GM21515 (cell line): ENCODE data around the gene ZNF774.
"Not testable (repeated sequence)": the region's sequence is repeated elsewhere in the genome, so short reads cannot be mapped to it uniquely, and the experiment has no call there.

Experiments
- ATAC-seq: cut with Tn5 transposase; IDR thresholded peaks from one replicate; pipeline ENCODE4 v1.9.1; 2021; ENCODE audit not compliant: unreplicated experiment

ZNF774 gene

DNA sequence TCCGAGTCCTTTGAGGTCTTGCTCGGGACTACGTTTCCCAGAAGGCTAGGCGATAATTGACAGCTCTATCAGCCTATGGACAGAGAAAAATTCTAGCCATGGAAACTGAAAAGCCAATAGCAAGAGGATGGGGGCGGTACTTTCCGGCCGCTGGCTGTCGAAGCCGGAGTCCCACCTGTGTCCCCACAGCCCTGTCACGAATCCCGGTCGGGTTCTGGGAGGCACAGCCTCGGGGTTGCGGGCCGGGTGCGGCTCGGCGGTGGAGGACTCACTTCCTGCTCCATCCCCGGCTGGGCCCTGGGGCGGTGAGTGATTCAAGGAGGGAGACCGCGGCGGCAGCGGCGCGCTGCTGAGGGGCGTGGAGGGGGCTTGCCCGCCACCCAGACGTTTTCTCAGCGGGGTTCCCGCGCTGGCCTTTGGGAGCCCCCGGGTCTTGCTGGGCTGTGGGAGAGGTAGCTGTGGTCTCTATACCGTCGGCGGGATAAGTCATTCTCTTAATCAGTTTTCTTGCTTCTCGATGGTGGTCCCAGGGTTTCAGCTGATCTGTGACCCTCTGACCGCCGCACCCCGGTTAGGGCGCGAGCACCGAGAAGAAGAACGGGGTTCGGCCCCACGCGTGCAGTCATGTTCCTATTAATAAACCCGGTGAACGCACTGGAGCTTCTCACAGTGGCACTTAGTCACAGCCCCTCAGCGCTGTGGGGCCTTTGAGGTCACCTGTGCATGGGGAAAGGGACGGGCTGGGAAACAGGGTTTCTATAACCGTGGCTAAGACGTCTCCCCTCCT is at the start of gene ZNF774:
TSS of gene ZNF774 (plus strand) at position 178 of the 787 bp plus-strand sequence. CDS start 2,377 bp downstream, outside the sequence.
- peak; percentile 96 for ATAC-seq

DNA sequence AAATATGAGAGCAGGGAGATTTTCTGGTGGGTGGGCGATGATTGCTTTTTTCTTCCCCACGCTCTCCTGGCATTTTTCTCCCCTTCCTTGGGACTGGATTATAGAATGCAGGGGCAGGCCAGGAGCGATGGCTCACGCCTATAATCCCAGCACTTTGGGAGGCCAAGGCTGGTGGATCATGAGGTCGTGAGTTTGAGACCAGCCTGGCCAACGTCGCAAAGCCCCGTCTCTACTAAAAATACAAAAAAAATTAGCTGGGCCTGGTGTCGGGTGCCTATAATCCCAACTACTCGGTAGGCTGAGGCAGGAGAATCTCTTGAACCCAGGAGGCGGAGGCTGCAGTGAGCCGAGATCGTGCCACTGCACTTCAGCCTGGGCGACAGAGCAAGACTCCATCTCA is 46.7 kb upstream of the ZNF774 start:
- not testable (repeated sequence) for ATAC-seq

DNA sequence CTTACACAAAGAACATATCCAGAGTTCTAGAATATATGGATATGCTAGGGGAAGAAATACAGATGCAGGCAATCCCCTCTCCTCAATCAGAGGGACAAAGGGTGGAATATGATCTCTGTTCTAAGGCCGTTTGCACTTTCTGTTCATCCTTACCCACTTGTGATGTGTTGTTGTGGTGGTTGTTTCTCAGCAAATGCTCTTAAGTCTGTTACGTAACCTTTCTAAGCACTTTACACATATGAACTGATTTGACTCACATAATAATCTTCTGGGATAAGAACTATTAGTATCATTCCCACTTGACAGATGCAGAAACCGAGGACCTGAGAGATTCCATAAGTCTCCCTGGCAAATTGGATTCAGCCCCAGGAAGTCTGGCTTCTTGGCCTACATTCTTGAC is 46.2 kb upstream of the ZNF774 start:
- ATAC-seq = no peak

DNA sequence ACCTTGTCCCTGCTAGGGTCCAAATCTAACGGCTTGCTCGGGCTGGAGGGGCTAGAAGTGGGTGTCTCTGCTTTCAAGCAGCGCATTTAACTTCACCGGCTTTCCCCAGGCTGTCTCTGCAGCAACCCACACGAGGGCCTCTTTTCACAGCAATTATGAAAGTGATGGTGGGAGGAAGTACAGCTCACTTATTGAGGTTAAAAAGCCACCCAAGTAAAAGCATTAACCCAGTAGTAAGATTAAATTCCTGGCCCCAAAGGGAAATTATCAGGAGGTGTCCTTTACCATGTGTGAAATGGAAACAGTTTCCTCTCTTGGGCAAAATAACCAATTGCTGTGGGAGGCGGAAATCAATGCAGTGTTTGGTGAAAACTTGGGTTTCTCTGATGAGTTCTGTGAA is 45.5 kb upstream of the ZNF774 start:
- ATAC-seq = peak; percentile 68

DNA sequence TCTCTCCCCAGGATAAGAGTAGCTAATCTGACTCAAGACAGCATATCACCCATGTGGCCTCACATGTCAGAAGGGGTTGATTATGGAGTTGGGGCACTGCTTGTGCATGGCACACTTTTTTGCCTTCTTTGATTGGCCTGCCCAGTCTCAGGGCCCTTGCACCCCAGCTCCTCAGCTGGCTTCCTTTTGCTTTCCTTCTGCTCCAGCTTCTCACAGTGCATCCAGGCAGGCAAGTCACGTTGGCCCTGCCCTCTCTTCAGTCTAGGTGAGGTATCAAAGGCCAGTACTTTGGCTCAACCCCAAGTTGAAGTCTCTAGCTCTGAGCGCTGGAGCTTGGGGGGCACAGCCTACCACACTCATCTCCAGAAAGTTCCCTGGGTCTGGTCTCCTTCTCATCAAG is 44.4 kb upstream of the ZNF774 start:
- no peak for ATAC-seq

DNA sequence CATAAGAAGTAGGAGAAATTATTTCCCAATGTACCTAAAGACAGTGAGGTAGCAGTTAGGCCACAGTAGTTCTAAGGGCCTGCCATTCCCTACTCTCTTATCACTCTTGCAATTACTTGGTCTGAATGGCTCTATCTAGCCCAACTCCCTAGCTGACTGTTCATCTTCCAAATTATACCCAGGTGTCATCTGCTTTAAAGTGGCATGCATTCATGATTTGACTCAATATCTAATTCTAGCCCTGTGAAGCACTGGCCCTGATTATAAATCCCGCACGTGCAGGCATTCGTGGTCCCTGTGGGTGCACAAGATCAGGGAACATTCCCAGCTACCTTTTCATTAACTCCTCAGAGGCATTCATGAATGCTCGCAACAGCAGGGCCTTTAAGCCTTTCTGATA is 43.1 kb upstream of the ZNF774 start:
- no peak for ATAC-seq

DNA sequence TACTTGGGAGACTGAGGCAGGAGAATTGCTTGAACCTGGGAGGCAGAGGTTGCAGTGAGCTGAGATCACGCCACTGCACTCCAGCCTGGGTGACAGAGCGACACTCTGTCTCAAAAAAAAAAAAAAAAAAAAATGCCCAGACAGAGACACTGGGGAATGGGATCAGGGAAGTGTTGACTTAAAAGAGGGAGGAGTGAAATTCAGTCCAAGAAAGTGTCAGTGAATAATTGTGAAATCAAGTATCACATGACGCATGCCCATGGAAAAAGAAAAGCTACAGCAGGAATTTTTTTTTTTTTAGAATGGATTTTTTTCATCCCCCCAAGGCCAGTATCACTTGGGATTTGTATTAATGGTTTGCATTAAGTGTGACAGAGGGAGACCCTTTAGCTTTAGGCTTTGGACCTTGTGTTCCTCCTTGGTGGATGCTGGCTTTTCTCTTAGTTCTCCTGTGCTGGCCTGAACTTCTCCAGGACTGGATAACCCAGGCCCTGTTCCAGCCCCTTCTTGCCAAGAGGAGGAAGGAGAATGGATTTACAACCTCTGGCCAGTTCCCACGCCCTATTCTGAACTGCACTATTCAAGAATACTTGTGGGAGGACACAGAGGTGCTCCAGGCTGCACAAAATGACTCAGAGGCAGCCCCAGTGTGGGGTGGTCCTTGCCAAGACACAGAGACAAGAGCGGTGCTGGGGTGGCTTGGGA is 36.7 kb upstream of the ZNF774 start:
- ATAC-seq = no peak

DNA sequence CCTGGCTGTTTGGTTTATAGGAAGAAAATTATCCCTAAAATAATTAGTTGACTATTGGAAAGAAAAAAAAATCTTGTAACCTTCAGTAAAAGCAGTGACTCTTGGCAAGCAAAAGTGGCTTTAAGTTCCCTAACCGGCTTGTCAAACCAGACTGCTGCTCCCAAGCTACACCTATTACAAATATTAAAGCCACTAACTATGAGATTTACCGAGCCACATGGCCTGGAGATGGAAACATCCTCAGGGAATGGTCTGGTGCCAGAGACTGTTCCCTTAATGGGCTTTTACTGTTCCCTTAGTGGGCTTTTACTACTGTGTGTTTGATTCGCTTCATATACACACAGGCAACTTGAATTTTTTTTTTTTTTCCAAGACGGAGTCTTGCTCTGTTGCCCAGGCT is 35.9 kb upstream of the ZNF774 start:
- ATAC-seq = no peak

DNA sequence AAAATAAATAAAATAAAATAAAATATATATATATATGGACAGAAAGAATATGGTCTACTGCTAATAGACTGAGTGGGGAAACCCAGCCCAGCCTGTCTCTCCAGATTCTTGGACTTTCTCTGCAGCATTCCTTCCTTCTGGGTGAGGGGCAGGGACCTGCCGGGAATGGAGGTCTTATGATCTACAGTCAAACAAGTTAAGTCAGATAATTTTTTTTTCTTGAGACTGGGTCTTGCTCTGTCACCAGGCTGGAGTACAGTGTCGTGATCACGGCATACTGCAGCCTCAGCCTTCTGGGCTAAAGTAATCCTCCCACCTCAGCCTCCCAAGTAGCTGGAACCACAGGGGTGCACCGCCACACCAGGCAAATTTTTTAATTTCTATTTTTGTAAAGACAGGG is 33.5 kb upstream of the ZNF774 start:
- no peak for ATAC-seq

DNA sequence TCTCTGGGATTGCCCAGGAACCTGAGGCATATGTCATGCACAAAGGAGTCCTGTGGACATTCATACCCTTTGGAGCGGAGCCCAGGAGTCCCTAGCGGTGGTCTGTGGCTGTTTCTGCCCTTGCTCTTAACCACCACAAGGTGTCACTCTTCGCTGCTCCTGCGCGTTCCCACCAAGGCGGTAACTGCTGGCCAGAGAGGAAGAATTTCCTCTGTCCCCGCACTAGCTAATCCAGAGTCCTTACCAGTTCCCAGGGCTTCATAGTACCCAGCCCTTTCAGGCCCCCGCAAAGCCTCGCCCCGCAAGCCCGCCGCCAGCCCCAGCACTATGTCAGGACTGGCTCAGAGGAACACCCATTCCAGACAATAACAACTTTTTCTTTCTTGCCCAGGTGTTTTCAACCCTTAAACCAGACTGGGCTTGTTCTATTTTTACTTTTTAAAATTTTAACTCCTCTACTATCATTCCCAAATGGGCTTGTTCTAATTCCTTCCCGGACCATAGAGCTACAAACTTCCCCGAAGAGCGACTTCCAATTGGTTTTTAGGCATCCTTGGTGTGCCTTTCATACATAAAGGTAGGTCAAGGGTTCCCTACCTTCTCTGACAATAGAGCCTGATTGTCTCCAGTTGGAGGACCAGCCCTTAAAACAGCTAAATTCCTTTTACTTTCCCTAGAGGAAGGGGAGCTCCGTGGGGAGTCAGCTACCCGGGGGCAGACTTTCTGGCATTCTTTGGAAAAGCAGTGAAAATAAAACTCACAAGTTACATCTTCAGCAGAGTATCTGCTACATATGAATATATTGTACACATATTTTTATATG is 31.8 kb upstream of the ZNF774 start:
- peak; percentile 90 for ATAC-seq

DNA sequence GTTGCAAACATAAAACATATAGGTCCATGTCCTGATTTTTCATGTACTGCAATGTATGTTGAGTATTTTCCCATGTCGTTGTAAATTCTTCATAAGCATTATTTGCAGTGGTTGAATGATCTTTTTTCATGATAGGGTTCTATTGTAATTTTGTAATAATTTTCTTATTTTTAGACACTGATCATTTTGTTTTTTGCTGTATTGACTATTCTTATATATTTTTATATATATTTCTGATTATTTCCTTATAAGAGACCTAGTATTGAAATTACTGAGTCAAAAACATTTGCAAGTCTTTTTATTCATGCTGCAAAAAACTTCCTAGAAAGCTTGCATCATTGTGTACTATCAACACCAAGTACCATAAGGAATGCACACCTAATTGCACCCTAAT is 31.2 kb upstream of the ZNF774 start:
- no peak for ATAC-seq

DNA sequence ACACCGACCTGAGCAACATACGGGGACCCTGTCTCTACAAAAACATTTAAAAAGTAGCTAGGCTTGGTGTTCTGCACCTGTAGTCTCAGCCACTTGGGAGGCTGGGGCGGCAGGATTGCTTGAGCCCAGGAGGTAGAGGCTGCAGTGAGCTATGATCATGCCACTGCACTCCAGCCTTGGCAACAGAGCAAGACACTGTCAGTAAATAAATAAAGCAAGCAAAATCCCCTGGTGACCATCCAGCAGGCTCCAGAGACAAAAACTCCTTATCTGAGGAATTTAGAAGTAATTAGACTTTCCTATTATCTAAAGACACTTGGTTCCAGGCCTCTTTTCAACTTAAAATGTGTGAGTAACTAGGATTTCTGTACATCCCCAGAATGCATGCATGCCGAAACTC is 29.5 kb upstream of the ZNF774 start:
- ATAC-seq = no peak

DNA sequence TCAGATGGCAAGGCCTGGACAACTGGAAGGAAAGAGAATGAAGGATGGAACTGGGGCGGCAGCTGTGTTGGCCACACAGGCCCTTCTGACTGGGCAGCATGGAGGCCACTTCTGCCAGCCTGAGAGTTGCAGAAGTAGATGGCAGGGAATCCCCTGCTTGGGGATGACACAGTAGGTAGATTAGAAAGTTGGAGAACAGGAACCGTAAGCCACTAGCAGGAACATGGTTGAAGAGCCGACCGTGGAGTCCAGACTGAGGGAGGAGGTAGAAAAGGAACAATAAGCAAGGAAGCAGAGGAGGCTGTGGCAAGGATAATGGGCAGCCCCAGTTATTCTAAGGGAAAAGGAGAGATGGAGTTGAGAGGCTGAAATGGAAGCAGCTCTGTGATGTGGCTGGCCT is 26.4 kb upstream of the ZNF774 start:
- no peak for ATAC-seq

DNA sequence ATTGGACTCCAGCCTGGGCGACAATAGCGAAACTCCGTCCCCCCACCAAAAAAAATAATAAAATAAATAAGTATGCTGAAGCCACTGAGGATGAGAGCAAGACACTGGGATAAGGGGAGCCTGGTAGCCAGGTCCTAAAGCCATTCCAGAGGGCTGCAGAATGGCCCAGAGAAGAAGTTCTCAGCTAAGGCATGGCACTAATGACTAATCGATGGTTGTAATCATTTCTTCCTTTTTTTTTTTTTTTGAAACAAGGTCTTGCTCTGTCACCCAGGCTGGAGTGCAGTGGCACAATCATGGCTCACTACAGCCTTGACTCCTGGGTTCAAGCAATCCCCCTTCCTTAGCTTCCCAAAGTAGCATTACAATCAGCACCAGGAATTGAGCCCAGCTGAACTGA is 25.6 kb upstream of the ZNF774 start:
- no peak for ATAC-seq

DNA sequence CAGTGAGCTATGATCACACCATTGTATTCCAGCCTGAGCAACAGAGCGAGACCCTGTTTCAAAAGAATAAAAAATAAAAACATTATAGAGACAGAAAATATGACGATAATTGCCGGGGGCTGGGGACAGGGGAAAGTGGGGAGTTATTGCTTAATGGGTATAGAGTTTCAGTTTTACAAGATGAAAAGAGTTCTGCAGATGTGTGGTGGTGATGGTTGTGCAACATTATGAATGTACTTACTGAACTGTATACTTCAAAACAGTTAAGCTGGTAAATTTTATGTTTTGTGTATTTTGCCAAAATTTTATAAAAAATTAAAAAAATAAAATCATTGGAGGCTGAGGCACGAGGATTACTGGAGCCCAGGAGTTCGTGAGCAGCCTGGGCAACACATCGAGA is 24.8 kb upstream of the ZNF774 start:
- ATAC-seq = no peak

DNA sequence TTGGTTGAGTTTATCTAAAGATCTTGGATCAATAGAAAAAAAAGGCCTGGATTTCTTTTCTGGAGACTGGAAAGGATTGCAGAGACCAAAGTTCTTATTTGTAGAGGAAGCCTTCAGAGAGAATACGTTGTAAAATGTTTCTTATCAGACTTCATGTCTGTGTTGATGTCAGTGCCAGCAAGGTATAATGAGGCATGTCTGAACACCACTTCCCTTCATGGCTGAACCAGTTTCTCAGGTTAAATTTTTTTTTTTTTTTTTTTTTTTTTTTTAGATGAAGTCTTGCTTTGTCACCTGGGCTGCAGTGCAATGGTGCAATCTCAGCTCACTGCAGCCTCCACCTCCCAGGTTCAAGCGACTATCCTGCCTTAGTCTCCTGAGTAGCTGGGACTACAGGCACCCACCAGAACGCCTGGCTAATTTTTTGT is 17.8 kb upstream of the ZNF774 start:
- no peak for ATAC-seq

DNA sequence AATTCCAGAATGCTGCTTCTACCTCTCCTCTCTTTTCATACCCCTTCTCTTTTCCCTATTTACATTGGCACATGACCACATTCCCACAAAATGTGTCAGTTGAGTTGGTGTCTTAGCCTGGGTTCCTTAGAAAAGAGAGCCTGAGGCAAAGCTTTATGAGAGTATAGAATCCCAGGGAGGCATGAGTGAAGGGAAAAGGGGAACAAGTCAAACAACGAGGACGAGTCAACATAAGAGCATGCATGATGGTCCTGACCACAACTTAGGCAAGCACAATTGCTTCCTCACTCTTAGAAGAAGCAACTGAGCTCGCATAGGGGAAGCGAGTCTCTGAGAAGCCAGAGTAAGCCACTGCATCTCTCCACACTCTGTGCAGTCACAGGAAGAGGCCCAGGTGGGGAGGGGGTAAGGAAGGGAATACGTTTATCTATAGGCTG is 15.4 kb upstream of the ZNF774 start:
- no peak for ATAC-seq

DNA sequence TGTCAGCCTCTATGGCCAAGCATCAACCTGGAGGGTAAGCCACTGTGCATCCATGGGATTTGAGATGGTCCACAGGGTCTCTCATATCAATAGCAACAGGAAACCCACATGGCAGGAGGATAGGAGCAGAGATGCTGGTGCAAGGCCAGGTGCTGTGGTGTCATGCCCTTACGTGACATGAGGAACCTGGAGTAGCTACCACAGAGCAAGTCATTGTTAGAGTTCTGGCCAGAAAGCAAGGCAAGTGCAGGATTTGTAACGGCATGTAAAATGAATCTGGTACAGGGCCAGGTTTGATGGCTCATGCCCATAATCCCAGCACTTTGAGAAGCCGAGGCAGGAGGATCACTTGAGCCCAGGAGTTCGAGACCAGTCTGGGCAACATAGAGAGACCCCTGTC is 14.8 kb upstream of the ZNF774 start:
- no peak for ATAC-seq

DNA sequence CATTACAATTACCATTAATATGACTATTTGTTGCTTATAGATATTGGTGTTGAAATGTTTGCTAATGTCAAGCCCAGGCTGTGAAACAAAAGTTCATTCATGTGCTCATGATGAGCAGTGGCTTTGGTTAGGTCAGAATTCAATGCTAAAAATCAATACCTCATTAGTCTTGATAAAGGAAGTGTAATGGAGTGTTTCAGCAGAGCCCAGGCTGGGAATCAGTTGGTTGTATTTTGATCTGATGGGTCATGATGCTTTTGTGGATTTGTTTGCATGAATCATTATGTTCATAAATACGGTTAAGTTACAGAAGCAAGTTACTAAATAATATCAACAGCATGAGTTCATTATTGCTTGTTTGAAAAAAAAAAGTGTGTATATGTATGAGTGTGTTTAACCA is 13.6 kb upstream of the ZNF774 start:
- no peak for ATAC-seq

DNA sequence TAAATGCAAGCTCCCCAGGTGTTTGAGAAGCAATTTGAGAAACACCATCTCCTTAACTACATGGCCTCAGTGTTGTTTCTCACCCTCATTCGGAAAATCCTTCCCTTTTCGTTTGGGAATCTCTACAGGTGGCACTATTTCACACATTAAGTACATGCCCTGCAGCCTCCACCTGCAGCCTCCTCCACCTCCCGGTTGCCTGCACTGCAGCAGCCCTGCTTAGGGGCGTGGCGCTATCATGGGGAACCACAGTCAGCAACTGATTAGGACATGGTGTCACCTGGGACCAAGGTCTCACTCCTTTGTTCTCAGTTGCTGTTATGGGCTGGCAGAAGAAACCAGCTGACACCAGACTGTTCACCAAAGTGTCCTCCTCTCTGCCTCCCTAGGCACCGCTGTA is 11.7 kb upstream of the ZNF774 start:
- ATAC-seq = no peak

DNA sequence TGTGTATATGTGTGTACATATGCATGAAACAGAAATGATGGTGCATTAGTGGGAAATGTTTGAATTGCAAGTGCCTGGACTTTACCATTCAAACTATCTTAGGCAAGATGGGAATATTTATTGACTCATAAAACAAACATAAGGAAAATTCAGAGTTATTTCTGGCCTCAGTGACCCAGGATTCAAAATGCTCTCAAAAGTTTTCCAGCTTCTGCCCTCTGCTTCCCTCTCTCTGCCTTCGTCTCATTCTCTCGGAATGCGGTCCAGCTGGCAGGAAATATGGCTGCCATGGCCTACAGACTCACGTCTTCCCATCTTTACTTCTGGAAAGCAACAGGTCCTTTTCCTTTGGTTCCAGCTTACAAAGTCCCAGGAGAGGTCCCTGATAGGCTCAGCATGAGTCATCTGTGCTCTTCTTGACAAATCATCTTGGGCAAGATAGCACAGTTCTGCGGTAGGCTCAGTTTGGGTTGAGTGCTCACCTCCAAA is 8.7 kb upstream of the ZNF774 start:
- ATAC-seq = no peak

DNA sequence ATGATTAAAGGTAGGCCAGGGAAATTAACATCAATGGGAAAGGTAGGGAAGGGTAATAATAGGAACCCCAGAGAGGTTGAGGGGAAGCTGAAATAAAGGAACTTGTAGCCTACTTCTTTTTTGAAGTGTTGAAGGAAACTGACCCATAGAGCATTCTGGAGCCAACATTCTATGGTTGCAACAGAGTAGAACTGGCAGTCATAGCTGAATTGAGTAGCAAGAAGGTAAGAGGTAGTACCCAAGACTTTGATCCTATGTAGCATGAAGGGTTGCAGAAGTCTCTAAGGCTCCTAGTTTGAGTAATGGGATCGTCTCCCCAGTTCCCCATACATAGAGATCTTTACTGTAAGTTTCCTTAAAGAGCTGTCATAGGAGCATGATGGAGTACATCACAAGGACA is 7.4 kb upstream of the ZNF774 start:
- ATAC-seq = no peak
